Gastroesophageal sphincter (tissue), 4 donors: ENCODE data around the gene F5. TPM values are rescaled to one million over a fixed set of nuclear protein-coding genes. Genes with fewer than 3 reads are reported as not detected.
"Not testable (repeated sequence)": the region's sequence is repeated elsewhere in the genome, so short reads cannot be mapped to it uniquely, and the experiment has no call there.

ENCODE experiments used
- ATAC-seq: fragments of 150-250 bp; one replicate; pipeline ENCODE4 v1.9.1; 2016; ENCODE audit warnings: mild to moderate bottlenecking, moderate library complexity
- H3K27ac ChIP-seq, 4 donors: fragments of 200-600 bp; sonication (generic) in 3 of 4; 1 replicate in 3 of 4; 2 replicates in 1 of 4; pipeline ENCODE4 v1.5.1; 2016 to 2019
- H3K27me3 ChIP-seq: fragments of 200-600 bp; sonication (generic); one replicate; pipeline ENCODE4 v1.5.1; 2019
- H3K36me3 ChIP-seq, 2 donors: fragments of 200-600 bp; sonication (generic); one replicate each; pipeline ENCODE4 v1.5.1; 2019; ENCODE audit warnings: control low read depth in 1 of 2
- H3K4me1 ChIP-seq, 3 donors: fragments of 200-600 bp; sonication (generic); 1 replicate in 2 of 3; 2 replicates in 1 of 3; pipeline ENCODE4 v1.5.1; 2016 to 2019; ENCODE audit warnings: control low read depth in 2 of 3
- H3K4me3 ChIP-seq, 2 donors: fragments of 200-600 bp; sonication (generic); one replicate each; pipeline ENCODE4 v1.5.1; 2019; ENCODE audit warnings: mild to moderate bottlenecking in 1 of 2, moderate library complexity in 1 of 2
- H3K9me3 ChIP-seq, 3 donors: fragments of 200-600 bp; sonication (generic); one replicate each; pipeline ENCODE4 v1.5.1; 2017 to 2019; ENCODE audit warnings: control low read depth in 2 of 3
- EP300 ChIP-seq: sonication (generic); formaldehyde crosslinking; IDR thresholded peaks from one replicate; pipeline ENCODE4 v1.6.1; 2017; ENCODE audit warnings: antibody characterized with exemption, mild to moderate bottlenecking
- POLR2A ChIP-seq, 2 donors: fragments of 450-650 bp; IDR thresholded peaks; one replicate each; pipeline ENCODE4 v1.6.1; 2017; ENCODE audit warnings: antibody characterized with exemption in 2 of 2, mild to moderate bottlenecking in 2 of 2, moderate library complexity in 1 of 2
- POLR2AphosphoS5 ChIP-seq: sonication (generic); formaldehyde crosslinking; IDR thresholded peaks from one replicate; pipeline ENCODE4 v1.6.1; 2017; ENCODE audit warnings: antibody characterized with exemption
- WGBS, 2 donors: methylation state at CpG; one replicate each; pipeline ENCODE4 v1.1.5; 2018; ENCODE audit warnings: low coverage in 1 of 2; 5-methylcytosine and 5-hydroxymethylcytosine counted together
- total RNA-seq, 4 donors: library from RNA; depleted of rRNA; stranded (reverse); fragments of >200 nt; gene quantifications; one replicate each; pipeline ENCODE4 v1.1.0, GENCODE V29; 2016
- TF ChIP-seq, protein P1 (sequence below), 4 experiments: fragments of 200-600 bp in 2 of 4; fragments of 450-650 bp in 2 of 4; sonication (generic) in 1 of 4; IDR thresholded peaks; one replicate each; pipeline ENCODE4 v1.5.1; 2017 to 2019; ENCODE audit warnings: antibody characterized with exemption in 4 of 4, mild to moderate bottlenecking in 2 of 4, moderate library complexity in 2 of 4

The F5 gene
- total RNA-seq, 4 donors from 2014 or later = 0.12 to 3.5 (median 0.42) TPM; not detected in 1

DNA sequence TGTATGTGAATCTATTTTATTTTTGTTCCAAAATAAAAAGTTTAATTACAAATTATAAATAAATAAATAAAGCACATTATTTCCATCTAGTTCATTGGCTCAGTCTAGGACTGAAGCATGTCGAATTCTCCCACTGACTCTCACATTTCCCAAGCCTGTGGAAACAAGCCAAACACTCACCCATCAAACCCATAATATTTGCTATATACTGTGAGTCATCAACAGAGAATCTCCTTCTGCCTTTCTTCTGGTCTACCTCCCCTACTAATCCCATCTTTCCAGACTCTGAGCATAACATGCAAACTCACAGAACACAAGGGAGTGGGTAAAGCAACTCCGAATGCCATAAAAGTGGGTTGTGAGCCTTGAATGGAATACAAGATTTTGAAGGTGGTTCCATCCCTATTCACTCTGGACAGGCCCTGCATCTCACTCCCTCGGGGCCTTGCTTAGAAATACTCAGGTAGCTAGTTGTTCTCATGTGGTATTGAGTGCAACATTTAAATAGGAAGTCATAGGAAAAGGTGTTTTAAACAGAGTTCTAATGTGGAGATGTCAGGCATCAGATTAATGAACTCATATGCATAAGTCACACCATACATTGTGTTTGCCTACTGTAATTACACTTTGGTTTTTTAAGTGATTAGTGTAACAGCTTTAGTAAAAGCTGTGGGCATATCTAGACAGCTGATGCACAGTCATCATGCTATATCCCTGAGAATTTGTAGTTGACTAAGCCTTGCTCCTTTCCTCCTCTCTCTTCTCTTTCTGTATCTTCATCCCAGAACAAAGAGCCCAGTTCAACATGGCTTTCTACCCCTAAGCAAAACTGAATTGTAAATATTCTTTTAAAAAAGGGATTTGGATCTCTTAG is 47.0 kb downstream of the F5 start:
- ATAC-seq = no peak
- H3K4me1 ChIP-seq = no peaks in the 10 kb centered on the region
- 68 to 93% methylated on average over 2 of the region's 3 CpGs for WGBS, 2 donors
- no peaks in the 10 kb centered on the region for H3K36me3 ChIP-seq
- H3K27ac ChIP-seq = no peak overlapping the region
- H3K4me3 ChIP-seq = no peak overlapping the region
- TF ChIP-seq, protein P1, sequence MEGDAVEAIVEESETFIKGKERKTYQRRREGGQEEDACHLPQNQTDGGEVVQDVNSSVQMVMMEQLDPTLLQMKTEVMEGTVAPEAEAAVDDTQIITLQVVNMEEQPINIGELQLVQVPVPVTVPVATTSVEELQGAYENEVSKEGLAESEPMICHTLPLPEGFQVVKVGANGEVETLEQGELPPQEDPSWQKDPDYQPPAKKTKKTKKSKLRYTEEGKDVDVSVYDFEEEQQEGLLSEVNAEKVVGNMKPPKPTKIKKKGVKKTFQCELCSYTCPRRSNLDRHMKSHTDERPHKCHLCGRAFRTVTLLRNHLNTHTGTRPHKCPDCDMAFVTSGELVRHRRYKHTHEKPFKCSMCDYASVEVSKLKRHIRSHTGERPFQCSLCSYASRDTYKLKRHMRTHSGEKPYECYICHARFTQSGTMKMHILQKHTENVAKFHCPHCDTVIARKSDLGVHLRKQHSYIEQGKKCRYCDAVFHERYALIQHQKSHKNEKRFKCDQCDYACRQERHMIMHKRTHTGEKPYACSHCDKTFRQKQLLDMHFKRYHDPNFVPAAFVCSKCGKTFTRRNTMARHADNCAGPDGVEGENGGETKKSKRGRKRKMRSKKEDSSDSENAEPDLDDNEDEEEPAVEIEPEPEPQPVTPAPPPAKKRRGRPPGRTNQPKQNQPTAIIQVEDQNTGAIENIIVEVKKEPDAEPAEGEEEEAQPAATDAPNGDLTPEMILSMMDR (IDR thresholded peaks at IDR 0.05) = no peak
- TF ChIP-seq EP300 (no peak), POLR2AphosphoS5 (no peak), POLR2A (IDR thresholded peaks at IDR 0.05) (no peak)
- H3K27me3 ChIP-seq = no peaks in the 10 kb centered on the region
- no peaks in the 10 kb centered on the region for H3K9me3 ChIP-seq

GRCh38 chr1:169534653-169535052 is 51.6 kb downstream of the F5 start:
- Histone ChIP-seq H3K27ac (no peak overlapping the region), H3K4me1 (no peaks in the 10 kb centered on the region), H3K27me3 (no peaks in the 10 kb centered on the region), H3K36me3 (no peaks in the 10 kb centered on the region), H3K4me3 (no peak overlapping the region), H3K9me3 (no peaks in the 10 kb centered on the region)
- 92 to 100% methylated on average over 1 to 2 of the region's 2 CpGs for WGBS, 2 donors
- no peak for ATAC-seq
- TF ChIP-seq EP300 = no peak
- no peak for TF ChIP-seq POLR2AphosphoS5
- TF ChIP-seq, protein P1 (IDR thresholded peaks at IDR 0.05) = no peak
- TF ChIP-seq POLR2A (IDR thresholded peaks at IDR 0.05) = no peak

DNA sequence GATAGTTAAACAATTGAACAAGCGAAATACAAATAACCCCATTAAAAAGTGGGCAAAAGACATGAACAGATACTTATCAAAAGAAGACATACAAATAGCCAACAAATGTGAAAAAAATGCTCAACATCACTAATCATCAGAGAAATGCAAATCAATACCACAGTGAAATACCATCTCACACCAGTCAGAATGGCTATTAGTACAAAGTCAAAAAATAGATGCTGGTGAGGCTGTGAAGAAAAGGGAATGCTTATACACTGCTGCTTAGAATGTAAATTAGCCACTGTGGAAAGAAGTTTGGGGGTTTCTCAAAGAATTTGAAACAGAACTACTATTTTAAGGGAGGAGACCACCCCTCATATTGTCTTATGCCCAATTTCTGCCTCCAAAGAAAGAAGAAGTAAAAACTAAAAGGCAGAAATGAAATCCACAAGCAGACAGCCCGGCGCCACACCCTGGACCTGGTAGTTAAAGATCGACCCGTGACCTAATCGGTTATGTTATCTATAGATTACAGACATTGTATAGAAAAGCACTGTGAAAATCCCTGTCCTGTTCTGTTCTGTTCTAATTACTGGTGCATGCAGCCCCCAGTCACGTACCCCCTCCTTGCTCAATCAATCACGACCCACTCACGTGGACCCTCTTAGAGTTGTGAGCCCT is 52.6 kb downstream of the F5 start:
- H3K4me1 ChIP-seq, H3K9me3 ChIP-seq, ATAC-seq, H3K36me3 ChIP-seq, H3K27ac ChIP-seq, H3K27me3 ChIP-seq, H3K4me3 ChIP-seq: not testable (repeated sequence)
- 54 to 80% methylated on average over 3 to 9 of the region's 9 CpGs for WGBS, 2 donors

- Histone ChIP-seq H3K36me3 (no peaks in the 10 kb centered on the region), H3K27me3 (no peaks in the 10 kb centered on the region), H3K27ac (no peak overlapping the region), H3K4me3 (no peak overlapping the region), H3K4me1 (no peaks in the 10 kb centered on the region), H3K9me3 (no peaks in the 10 kb centered on the region)
- WGBS, 2 donors = 67 to 81% methylated on average over 2 of the region's 3 CpGs
- ATAC-seq = no peak
- TF ChIP-seq POLR2A (IDR thresholded peaks at IDR 0.05) = no peak
- no peak for TF ChIP-seq POLR2AphosphoS5
- no peak for TF ChIP-seq EP300
Observed at GRCh38 chr1:169530448-169530847, 55.8 kb downstream of the F5 start.

DNA sequence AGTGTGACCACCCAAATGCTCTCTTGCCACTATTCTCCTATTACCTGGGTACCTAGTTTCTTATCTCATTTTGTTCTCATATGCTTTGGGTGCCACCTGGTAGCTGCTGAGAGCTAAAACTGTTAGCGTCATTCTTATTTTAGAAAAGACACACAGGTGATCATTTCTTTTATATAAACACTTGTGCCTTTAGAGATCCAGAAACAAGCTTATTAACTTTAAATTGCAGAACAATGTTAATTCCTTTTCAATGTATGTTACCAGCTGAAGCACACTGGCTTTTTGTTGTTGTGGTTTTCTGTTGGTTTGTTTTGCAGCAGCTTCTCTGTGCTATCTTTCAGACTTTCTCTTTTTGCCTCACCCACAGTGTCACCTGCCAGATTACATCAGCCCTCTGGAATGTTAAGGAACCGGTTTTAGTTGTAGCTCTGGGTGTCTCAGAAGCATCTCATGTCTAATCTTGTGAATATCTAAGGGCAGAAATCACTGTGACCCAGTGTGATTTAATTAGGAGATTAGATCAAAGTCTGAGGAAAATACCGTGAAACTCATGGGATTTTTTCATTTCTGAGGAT is 57.1 kb downstream of the F5 start:
- WGBS, 2 donors = 23 to 33% methylated on average over 3 of the region's 3 CpGs
- Histone ChIP-seq H3K4me1 (no peaks in the 10 kb centered on the region), H3K27ac (no peak overlapping the region), H3K4me3 (no peak overlapping the region), H3K36me3 (no peaks in the 10 kb centered on the region), H3K27me3 (no peaks in the 10 kb centered on the region), H3K9me3 (no peaks in the 10 kb centered on the region)
- ATAC-seq = no peak
- TF ChIP-seq, protein P1 (IDR thresholded peaks at IDR 0.05) = no peak
- TF ChIP-seq POLR2A (IDR thresholded peaks at IDR 0.05) (no peak), POLR2AphosphoS5 (no peak), EP300 (no peak)
